Right cardiac atrium (tissue), 5 donors: ENCODE measurements around the gene MEPCE. TPM values are rescaled to one million over a fixed set of nuclear protein-coding genes. Genes with fewer than 3 reads are reported as not detected.
A peak's percentile ranks its signal among the peaks of the same experiment; 100 is the strongest.

Experiments
- ATAC-seq, 2 donors: fragments of 200-7000 bp; cut with Tn5 transposase; one replicate each; pipeline versions ENCODE4 v1.8.0 to v1.9.1; 2020; ENCODE audit warnings: moderate library complexity in 2 of 2, mild to moderate bottlenecking in 1 of 2
- DNase-seq, 3 donors: peaks; one replicate each; pipeline ENCODE4 v3.0.0-alpha.2; 2020
- H3K27ac ChIP-seq: one replicate; pipeline ENCODE4 v1.5.1; 2013; ENCODE audit warnings: mild to moderate bottlenecking, low read length, control low read depth, moderate library complexity
- H3K27me3 ChIP-seq: one replicate; pipeline ENCODE4 v1.6.1; 2013; ENCODE audit not compliant: control insufficient read depth, insufficient read depth
- H3K4me1 ChIP-seq: one replicate; pipeline ENCODE4 v1.6.1; 2013; ENCODE audit warnings: low read length; ENCODE audit not compliant: control insufficient read depth, insufficient read depth
- H3K4me3 ChIP-seq: one replicate; pipeline ENCODE4 v1.5.1; 2013; ENCODE audit warnings: low read length, control low read depth
- H3K9me3 ChIP-seq: one replicate; pipeline ENCODE4 v1.6.1; 2013; ENCODE audit warnings: low read length; ENCODE audit not compliant: control insufficient read depth
- WGBS: extraction: QIAGEN DNeasy Blood & Tissue Kit; methylation state at CpG from one replicate; pipeline ENCODE4 v1.1.7; 2013; 5-methylcytosine and 5-hydroxymethylcytosine counted together
- intact Hi-C, 4 donors: fragments of 100-400 bp; cut with DNase I; formaldehyde crosslinking; loops; one replicate each; pipeline versions ENCODE4 v1.11.0 to v1.14.0; 2022 to 2023
- polyA plus RNA-seq: library from polyadenylated mRNA; stranded (reverse); fragments of 200-250 nt; gene quantifications from one replicate; pipeline ENCODE4 v1.2.3, GENCODE V29; 2013
- total RNA-seq, 4 donors: library from RNA; stranded (reverse); fragmentation: NEBNext Ultra II Directional; extraction: Animal tissue kit (Norgen Biotek cat#: 25700); gene quantifications; one replicate each; pipeline ENCODE4 v1.2.1, GENCODE V29; 2021
- donor health status: healthy with polysubstance abuse.
- donor health status: DM: no; HTN: yes; CAD: no.
- donor health status: DM: no; HTN: no; CAD: no.
- donor health status: DM: no; HTN: yes; CAD: no; lungs with severe emphysema.
- donor health status: DM: yes; HTN: yes; CAD: no.

Gene MEPCE
- total and polyA plus RNA-seq, 5 donors, result 18.7 to 24.6 (median 23.0) TPM

DNA sequence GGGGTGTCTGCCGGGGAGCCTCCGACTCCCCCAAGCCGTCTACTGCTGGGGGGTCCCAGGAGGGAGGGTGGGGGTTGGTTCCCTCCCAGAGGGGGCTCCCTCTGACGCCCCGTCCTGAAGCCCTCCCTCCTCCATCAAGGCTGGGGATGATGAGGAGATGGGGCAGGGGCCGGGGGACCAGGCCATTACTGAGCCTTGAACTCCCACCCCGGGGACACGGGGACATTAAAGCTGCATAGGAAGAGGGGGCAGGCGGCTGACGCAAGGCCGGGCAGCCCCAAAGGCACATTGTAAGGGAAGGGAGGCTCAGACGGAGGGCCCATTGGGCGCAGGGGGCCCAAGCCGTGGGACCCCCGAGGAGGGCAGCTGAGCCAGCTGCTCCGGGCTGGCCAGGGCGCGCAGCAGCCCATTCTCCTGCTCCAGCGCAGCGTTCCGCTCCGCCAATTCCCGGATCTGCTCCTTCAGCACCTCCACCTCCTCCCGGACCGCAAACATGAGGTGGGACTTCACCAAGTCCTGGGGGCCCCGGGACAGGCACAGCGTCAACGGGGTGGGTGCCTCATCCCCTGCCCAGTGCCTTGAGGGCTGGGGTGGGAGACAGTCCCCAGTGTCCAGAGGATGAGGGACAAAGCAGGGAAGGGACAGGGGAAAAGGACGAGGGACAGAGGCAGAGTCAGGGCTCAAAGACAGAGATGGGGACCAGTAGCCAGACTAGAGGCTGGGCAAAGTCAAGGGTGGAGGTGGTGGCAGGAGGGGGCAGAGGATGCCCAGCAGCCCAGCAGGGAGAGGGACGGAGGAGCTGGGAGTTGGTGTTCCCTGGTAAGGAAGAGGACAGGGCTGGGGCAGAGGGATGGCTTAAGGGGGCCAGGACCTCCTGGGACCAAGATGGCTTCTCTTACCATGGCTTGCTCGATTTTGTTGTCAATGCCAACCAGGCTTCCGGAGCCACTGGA is 37.3 kb downstream of the MEPCE start:
- ATAC-seq (peak; percentile 2 to 5), DNase-seq (peak in 1 of 3 donors; percentile 56)
- no peak overlapping the region for H3K27ac ChIP-seq
- H3K9me3 ChIP-seq, result no peaks in the 10 kb centered on the region
- intact Hi-C loops, result loop anchor here (5.0 to 10.0 kb wide), 4 partner anchors 90 to 228 kb away; partner anchors contain the start of gene GIGYF1 (in 2 of the 4)
- peaks cover 3% of the 10 kb centered on the region for H3K4me1 ChIP-seq
- no peak overlapping the region for H3K4me3 ChIP-seq
- WGBS, result 65% methylated on average over 32 of the region's 32 CpGs
- H3K27me3 ChIP-seq, result no peaks in the 10 kb centered on the region

DNA sequence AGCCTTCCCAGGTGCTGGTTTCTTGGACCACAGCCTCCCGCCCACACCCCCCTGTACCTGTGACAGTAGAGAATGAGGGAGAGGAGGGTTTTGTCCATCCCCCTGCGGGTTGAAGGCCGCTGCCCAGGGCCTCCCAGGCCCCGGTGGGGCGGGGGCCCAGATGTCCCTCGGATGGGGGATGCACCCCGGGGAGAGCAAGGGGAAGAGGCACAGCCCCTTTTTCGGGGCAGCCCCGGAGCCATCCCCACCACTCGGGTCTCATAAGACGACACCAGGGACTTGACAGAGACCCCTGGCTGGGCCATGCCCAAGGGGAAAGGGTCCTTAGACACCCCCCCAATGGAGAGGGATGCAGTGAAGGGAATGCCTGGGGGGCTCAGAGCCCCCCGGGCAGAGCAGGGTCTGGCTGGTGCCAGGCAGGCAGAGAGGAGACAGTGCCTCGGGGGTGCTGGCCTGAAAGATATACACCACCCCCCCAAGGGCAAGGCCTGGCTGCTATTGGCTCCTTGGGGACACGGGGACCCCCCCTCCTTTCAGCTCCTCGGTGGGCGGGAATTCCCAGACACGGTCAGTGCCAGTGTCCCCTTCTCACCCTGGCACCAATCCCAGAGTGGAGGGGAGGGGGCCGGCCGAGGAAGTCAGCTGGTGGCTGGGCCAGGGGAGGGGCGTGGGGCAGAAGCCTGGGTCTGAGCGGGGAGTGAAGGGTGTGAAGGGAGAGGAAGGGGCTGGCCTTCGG is 38.2 kb downstream of the MEPCE start:
- no peaks in the 10 kb centered on the region for H3K27me3 ChIP-seq
- ATAC-seq (no peak), DNase-seq (peak in 2 of 3 donors; percentile 73 to 80)
- peak overlapping the region; percentile 22 for H3K27ac ChIP-seq
- peaks cover 8% of the 10 kb centered on the region for H3K4me1 ChIP-seq
- H3K9me3 ChIP-seq, result no peaks in the 10 kb centered on the region
- H3K4me3 ChIP-seq, result no peak overlapping the region
- WGBS, result 50% methylated on average over 22 of the region's 22 CpGs
- intact Hi-C loops, result loop anchor here (5.0 to 10.0 kb wide), 4 partner anchors 89 to 227 kb away; partner anchors contain the start of gene GIGYF1 (in 2 of the 4)

DNA sequence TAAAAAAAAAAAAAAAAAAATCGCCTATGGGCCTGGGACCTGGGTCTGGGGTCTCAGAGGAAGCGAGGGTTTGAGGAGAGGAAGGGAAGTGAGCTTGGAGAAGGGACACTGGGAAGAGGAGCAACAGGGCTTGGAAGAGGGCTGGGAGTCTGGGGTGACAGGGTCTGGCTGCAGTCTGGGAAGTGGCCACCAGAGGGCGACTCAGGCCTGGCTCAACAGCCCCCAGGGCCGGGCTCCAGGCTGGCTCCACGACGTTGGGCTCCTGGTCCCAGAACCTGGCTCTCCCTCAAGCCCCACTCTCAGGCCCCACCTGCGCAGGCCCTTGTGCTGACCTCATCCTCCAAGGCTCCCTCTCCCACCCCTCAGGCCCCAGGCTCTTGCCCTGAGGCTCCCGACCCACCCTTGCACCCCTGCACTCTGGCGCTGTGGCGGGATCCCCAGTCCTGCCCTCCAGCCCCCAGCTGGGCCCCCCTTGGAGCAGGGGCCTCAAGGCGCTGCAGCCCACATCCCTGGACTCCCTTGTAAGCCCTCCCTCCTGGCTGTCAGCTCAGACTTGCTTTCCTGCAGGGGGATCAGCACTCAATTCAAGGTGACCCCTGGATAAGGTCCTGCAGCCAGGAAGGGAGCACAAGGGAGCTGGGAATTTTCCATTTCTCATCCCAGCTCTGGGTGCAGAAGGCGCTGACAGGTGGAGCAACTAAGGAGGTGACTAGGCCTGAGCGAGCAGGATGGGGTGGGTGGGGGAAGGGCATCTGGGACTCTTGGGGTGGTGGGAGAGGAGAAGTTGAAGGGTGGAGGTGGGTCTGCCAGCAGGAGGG is 39.8 kb downstream of the MEPCE start:
- intact Hi-C loops, result loop anchor here (5.0 to 10.0 kb wide), 4 partner anchors 88 to 225 kb away; partner anchors contain the start of gene GIGYF1 (in 2 of the 4)
- ATAC-seq (peak; percentile 69 to 73), DNase-seq (peak; percentile 86 to 96 (median 95))
- Histone ChIP-seq H3K27me3 (no peaks in the 10 kb centered on the region), H3K27ac (peak overlapping the region; percentile 68), H3K4me3 (no peak overlapping the region), H3K4me1 (peaks cover 12% of the 10 kb centered on the region), H3K9me3 (no peaks in the 10 kb centered on the region)
- 28% methylated on average over 13 of the region's 13 CpGs for WGBS

GRCh38 chr7:100471021-100471420 is 41.4 kb downstream of the MEPCE start:
- 45% methylated on average over 4 of the region's 4 CpGs for WGBS
- no peak overlapping the region for H3K4me3 ChIP-seq
- DNase-seq (peak in 2 of 3 donors; percentile 51 to 53), ATAC-seq (no peak)
- H3K4me1 ChIP-seq, result peaks cover 12% of the 10 kb centered on the region
- no peaks in the 10 kb centered on the region for H3K27me3 ChIP-seq
- no peaks in the 10 kb centered on the region for H3K9me3 ChIP-seq
- peak overlapping the region; percentile 11 for H3K27ac ChIP-seq
- intact Hi-C loops, result loop anchor here in 2 of 4 donors (5.0 to 10.0 kb wide), 2 partner anchors 86 to 214 kb away; no protein-coding TSS in a partner anchor

GRCh38 chr7:100472121-100472851 is 42.7 kb downstream of the MEPCE start:
- intact Hi-C loops, result loop anchor here in 2 of 4 donors (5.0 to 10.0 kb wide), 2 partner anchors 85 to 213 kb away; no protein-coding TSS in a partner anchor
- Histone ChIP-seq H3K4me1 (peaks cover 19% of the 10 kb centered on the region), H3K27ac (peak overlapping the region; percentile 62), H3K27me3 (no peaks in the 10 kb centered on the region), H3K4me3 (no peak overlapping the region), H3K9me3 (no peaks in the 10 kb centered on the region)
- 32% methylated on average over 16 of the region's 16 CpGs for WGBS
- DNase-seq, result peak in 2 of 3 donors; percentile 53 to 60
- ATAC-seq, result peak in 1 of 2 donors; percentile 5

- 37% methylated on average over 14 of the region's 14 CpGs for WGBS
- intact Hi-C loops, result loop anchor here in 2 of 4 donors (5.0 to 10.0 kb wide), 2 partner anchors 84 to 212 kb away; no protein-coding TSS in a partner anchor
- Histone ChIP-seq H3K9me3 (no peaks in the 10 kb centered on the region), H3K4me3 (no peak overlapping the region), H3K4me1 (peaks cover 22% of the 10 kb centered on the region), H3K27me3 (no peaks in the 10 kb centered on the region), H3K27ac (peak overlapping the region; percentile 83)
- DNase-seq, result peak; percentile 76 to 81 (median 76)
- peak; percentile 16 to 58 for ATAC-seq
Observed at GRCh38 chr7:100472854-100473499, 43.3 kb downstream of the MEPCE start.

DNA sequence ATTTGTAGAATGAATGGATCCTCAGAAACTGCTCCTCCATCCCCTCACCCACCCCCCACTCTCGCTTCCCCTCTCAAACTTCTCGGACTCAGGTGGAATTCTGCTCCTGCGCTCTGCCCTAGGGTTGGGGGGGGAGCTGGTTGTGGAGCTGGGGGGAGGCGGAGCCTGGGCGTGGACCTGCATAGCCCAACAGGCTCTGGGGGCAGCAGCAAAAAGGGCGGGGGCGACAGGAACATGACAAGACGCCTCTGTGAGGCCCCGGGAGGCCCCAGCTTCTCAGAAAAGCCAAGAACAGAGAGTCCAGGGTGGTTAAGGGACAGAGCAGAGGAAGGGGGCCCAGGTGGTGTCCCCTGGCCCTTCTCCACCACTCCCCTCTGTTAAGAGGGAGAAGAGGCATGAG is 45.9 kb downstream of the MEPCE start:
- intact Hi-C loops, result loop anchor here in 2 of 4 donors (5.0 to 10.0 kb wide), 2 partner anchors 72 to 209 kb away; no protein-coding TSS in a partner anchor
- Histone ChIP-seq H3K4me3 (peak overlapping the region; percentile 16), H3K9me3 (no peaks in the 10 kb centered on the region), H3K27ac (peak overlapping the region; percentile 80), H3K27me3 (no peaks in the 10 kb centered on the region), H3K4me1 (peaks cover 19% of the 10 kb centered on the region)
- DNase-seq, result peak; percentile 63 to 91 (median 85)
- no peak for ATAC-seq
- WGBS, result 26% methylated on average over 9 of the region's 9 CpGs

GRCh38 chr7:100476101-100476780 is 46.6 kb downstream of the MEPCE start:
- peak in 1 of 3 donors; percentile 43 for DNase-seq
- 11% methylated on average over 6 of the region's 6 CpGs for WGBS
- Histone ChIP-seq H3K4me3 (peak overlapping the region; percentile 85), H3K4me1 (peaks cover 19% of the 10 kb centered on the region), H3K27me3 (no peaks in the 10 kb centered on the region), H3K9me3 (no peaks in the 10 kb centered on the region), H3K27ac (peak overlapping the region; percentile 82)
- intact Hi-C loops, result loop anchor here in 2 of 4 donors (5.0 to 10.0 kb wide), 2 partner anchors 71 to 209 kb away; no protein-coding TSS in a partner anchor
- ATAC-seq, result no peak
